ENCODE results near the gene NAA80. TPM values are rescaled to one million over a fixed set of nuclear protein-coding genes. Genes with fewer than 3 reads are reported as not detected.

NAA80 gene
- total and polyA plus RNA-seq, 2 of the 13 experiments (the other 11 are each of a cell fraction or from before 2014, with no cell fraction given), result 3.4 to 8.7 TPM

DNA sequence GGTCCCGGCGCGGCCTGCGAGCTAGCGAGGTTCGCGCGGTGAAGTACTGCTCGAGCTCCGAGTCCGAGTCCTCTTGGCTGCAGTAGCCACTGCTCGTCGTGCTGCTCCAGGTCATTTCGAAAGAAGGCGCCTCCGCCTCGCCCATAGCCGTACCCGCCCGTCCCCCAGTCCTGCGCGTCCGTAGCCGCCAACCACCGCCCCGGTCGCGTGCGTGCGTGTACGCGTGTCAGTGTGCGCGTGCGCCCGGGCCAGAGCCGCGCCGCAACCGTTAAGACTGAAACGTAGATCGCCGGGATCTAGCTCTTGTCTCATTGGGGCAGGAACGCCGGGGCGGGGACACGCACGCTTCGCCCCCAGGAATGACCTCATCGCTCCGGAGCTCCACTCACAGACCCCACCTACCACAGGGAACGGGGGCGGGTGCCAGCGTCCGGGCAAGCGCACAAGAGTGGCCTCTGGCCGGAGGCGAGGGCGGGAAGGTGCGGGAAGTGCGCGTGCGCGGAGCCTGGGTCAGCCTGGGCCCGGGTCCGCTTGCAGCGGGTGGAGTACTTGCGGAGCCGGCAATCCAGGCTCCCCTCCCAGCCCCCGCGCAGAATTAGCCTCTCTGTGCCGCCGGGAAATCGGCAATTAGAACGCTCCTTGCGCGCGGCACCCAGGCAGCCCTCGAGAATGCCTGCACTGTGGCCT lies 38.1 kb upstream of the NAA80 start (continued):
- TF ChIP-seq, protein P1, sequence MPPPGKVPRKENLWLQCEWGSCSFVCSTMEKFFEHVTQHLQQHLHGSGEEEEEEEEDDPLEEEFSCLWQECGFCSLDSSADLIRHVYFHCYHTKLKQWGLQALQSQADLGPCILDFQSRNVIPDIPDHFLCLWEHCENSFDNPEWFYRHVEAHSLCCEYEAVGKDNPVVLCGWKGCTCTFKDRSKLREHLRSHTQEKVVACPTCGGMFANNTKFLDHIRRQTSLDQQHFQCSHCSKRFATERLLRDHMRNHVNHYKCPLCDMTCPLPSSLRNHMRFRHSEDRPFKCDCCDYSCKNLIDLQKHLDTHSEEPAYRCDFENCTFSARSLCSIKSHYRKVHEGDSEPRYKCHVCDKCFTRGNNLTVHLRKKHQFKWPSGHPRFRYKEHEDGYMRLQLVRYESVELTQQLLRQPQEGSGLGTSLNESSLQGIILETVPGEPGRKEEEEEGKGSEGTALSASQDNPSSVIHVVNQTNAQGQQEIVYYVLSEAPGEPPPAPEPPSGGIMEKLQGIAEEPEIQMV (CRISPR knock-in tag; IDR thresholded peaks at IDR 0.05; ENCODE audit: low read depth), result peak; percentile 69; the same call in 1 of the 2 replicates
- TF ChIP-seq CBX1 (IDR thresholded peaks at IDR 0.05; ENCODE audit: low read depth) (no peak), ZNF766 (CRISPR knock-in tag; IDR thresholded peaks at IDR 0.05; ENCODE audit: borderline replicate concordance) (no peak), ETV5 (CRISPR knock-in tag; IDR thresholded peaks at IDR 0.05; ENCODE audit: borderline replicate concordance) (no peak), AGO2 (optimal IDR thresholded peaks at IDR 0.05; ENCODE audit: low read depth, low read length) (no peak), SIN3B (IDR thresholded peaks at IDR 0.05; ENCODE audit: low read length) (peak; percentile 83), U2AF2 (IDR thresholded peaks at IDR 0.05; ENCODE audit: low read depth, low read length) (no peak), WIZ (CRISPR knock-in tag; IDR thresholded peaks at IDR 0.05) (peak; percentile 22; the same call in 1 of the 2 replicates), NFE2L2 (IDR thresholded peaks at IDR 0.05; ENCODE audit: low read length) (no peak), NAIF1 (CRISPR knock-in tag; IDR thresholded peaks at IDR 0.05; ENCODE audit: borderline replicate concordance) (peak; percentile 65; the same call in 1 of the 2 replicates), ZNF12 (CRISPR knock-in tag; IDR thresholded peaks at IDR 0.05) (no peak), TGIF2 (CRISPR knock-in tag; IDR thresholded peaks at IDR 0.05) (peak; percentile 88), MXI1 (IDR thresholded peaks at IDR 0.05; ENCODE audit: borderline replicate concordance, low read depth, low read length) (peak; percentile 92; the same call in 2 of the 3 replicates), NFKB2 (CRISPR knock-in tag; IDR thresholded peaks at IDR 0.05; ENCODE audit: borderline replicate concordance) (peak; percentile 92; the same call in 1 of the 2 replicates), ZSCAN12 (CRISPR knock-in tag; IDR thresholded peaks at IDR 0.05) (0 out of 2 replicates have a peak, but pooled peaks have one; percentile 6), FOSL1 (CRISPR knock-in tag; IDR thresholded peaks at IDR 0.05; ENCODE audit: borderline replicate concordance) (no peak), ZNF557 (CRISPR knock-in tag; IDR thresholded peaks at IDR 0.05) (no peak; the same call in 1 of the 2 replicates), ZFY (CRISPR knock-in tag; IDR thresholded peaks at IDR 0.05) (peak; percentile 87), SIX1 (CRISPR knock-in tag; IDR thresholded peaks at IDR 0.05; ENCODE audit: borderline replicate concordance) (peak; percentile 48), PLRG1 (conservative IDR thresholded peaks at IDR 0.05) (no peak), ZSCAN20 (CRISPR knock-in tag; IDR thresholded peaks at IDR 0.05; ENCODE audit: borderline replicate concordance) (0 out of 2 replicates have a peak, but pooled peaks have one; percentile 33)
- TF ChIP-seq, protein P2, sequence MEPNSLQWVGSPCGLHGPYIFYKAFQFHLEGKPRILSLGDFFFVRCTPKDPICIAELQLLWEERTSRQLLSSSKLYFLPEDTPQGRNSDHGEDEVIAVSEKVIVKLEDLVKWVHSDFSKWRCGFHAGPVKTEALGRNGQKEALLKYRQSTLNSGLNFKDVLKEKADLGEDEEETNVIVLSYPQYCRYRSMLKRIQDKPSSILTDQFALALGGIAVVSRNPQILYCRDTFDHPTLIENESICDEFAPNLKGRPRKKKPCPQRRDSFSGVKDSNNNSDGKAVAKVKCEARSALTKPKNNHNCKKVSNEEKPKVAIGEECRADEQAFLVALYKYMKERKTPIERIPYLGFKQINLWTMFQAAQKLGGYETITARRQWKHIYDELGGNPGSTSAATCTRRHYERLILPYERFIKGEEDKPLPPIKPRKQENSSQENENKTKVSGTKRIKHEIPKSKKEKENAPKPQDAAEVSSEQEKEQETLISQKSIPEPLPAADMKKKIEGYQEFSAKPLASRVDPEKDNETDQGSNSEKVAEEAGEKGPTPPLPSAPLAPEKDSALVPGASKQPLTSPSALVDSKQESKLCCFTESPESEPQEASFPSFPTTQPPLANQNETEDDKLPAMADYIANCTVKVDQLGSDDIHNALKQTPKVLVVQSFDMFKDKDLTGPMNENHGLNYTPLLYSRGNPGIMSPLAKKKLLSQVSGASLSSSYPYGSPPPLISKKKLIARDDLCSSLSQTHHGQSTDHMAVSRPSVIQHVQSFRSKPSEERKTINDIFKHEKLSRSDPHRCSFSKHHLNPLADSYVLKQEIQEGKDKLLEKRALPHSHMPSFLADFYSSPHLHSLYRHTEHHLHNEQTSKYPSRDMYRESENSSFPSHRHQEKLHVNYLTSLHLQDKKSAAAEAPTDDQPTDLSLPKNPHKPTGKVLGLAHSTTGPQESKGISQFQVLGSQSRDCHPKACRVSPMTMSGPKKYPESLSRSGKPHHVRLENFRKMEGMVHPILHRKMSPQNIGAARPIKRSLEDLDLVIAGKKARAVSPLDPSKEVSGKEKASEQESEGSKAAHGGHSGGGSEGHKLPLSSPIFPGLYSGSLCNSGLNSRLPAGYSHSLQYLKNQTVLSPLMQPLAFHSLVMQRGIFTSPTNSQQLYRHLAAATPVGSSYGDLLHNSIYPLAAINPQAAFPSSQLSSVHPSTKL (CRISPR knock-in tag; IDR thresholded peaks at IDR 0.05), result peak; percentile 38; the same call in 1 of the 2 replicates
- TF ChIP-seq, protein P3, sequence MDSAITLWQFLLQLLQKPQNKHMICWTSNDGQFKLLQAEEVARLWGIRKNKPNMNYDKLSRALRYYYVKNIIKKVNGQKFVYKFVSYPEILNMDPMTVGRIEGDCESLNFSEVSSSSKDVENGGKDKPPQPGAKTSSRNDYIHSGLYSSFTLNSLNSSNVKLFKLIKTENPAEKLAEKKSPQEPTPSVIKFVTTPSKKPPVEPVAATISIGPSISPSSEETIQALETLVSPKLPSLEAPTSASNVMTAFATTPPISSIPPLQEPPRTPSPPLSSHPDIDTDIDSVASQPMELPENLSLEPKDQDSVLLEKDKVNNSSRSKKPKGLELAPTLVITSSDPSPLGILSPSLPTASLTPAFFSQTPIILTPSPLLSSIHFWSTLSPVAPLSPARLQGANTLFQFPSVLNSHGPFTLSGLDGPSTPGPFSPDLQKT (CRISPR knock-in tag; IDR thresholded peaks at IDR 0.05; ENCODE audit: borderline replicate concordance), result no peak
- TF ChIP-seq, protein P4, sequence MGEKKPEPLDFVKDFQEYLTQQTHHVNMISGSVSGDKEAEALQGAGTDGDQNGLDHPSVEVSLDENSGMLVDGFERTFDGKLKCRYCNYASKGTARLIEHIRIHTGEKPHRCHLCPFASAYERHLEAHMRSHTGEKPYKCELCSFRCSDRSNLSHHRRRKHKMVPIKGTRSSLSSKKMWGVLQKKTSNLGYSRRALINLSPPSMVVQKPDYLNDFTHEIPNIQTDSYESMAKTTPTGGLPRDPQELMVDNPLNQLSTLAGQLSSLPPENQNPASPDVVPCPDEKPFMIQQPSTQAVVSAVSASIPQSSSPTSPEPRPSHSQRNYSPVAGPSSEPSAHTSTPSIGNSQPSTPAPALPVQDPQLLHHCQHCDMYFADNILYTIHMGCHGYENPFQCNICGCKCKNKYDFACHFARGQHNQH (CRISPR knock-in tag; IDR thresholded peaks at IDR 0.05), result 0 out of 2 replicates have a peak, but pooled peaks have one; percentile 37
